SK-N-MC (cell line): ENCODE measurements around the gene TBC1D22B.

Experiments
- EZH2 ChIP-seq: fragments of 200-600 bp; sonication (generic); IDR thresholded peaks from one replicate; pipeline ENCODE4 v1.6.1; 2017; ENCODE audit warnings: antibody characterized with exemption
- FOXP2 ChIP-seq: optimal IDR thresholded peaks from 2 replicates; pipeline ENCODE3; 2011; ENCODE audit warnings: mild to moderate bottlenecking, moderate library complexity; ENCODE audit not compliant: insufficient read depth; ENCODE audit errors: extremely low read length, control extremely low read depth
- POLR2AphosphoS5 ChIP-seq: IDR thresholded peaks from 2 replicates; pipeline ENCODE4 v1.6.1; 2012; ENCODE audit warnings: mild to moderate bottlenecking, low read depth, low read length, borderline replicate concordance

- TF ChIP-seq EZH2 = no peak
- no peak for TF ChIP-seq POLR2AphosphoS5
- no peak for TF ChIP-seq FOXP2
Measured at GRCh38 chr6:37242429-37243052, 15.0 kb upstream of the TBC1D22B start.
